GM18907 (cell line): Measurements from ENCODE around the gene RAB31.

Experiments
- ATAC-seq: cut with Tn5 transposase; IDR thresholded peaks from one replicate; pipeline ENCODE4 v1.9.1; 2021; ENCODE audit warnings: mild to moderate bottlenecking, moderate library complexity; ENCODE audit not compliant: unreplicated experiment

The RAB31 gene

DNA sequence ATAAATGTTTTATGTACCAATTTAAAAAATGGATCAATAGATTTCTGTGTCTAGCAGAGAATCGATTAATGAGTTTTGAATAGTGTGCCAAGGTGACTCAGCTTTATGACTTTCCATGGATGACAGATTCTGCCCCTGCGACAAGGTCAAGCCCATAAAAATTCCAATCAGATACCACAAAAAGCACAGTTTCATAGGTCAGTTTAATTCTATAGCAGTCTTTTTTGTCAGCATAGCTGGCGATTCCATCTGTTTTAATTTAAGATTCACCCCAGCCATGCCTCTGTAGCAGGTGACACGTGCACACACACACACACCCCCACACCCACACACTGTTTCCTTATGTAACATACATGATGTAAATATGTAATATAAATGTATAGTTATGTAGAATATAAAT, 28.9 kb downstream of the RAB31 start:
- ATAC-seq: no peak

- ATAC-seq: no peak
These were observed 29.5 kb downstream of the RAB31 start for GRCh38 chr18:9737472-9738121.

DNA sequence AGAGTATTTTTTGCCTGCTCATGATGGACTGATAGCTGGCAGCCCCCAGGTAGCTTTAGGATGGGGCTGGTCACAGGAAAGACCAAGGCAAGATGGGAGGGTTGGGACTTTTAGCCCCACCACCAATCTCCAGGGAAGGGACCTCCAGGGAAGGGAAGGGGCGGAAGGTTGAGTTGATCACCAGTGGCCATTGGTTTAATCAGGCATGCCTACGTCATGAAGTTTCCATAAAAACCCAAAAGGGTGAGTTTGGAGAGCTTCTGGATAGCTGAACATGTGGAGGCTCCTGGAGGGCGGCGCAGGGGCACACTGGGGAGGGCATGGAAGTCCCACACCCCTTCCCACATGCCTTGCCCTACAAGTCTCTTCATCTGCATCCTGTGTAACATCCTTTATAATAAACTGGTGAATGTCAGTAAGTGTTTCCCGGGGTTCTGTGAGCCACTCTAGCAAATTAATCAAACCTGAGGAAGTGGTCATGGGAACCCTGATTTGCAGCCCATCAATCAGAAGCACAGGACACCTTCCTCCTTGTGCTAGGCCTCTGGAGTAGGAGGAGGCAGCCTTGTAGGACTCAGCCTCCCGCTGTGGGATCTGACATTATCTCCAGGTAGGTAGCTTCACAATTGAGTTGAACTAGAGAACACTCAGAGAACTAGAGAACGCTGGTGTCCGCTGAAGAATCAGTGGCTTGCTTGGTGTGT, 30.3 kb downstream of the RAB31 start:
- no peak for ATAC-seq

GRCh38 chr18:9739516-9739915, 31.4 kb downstream of the RAB31 start:
- no peak for ATAC-seq

GRCh38 chr18:9740071-9740470, 32.0 kb downstream of the RAB31 start:
- ATAC-seq: no peak

DNA sequence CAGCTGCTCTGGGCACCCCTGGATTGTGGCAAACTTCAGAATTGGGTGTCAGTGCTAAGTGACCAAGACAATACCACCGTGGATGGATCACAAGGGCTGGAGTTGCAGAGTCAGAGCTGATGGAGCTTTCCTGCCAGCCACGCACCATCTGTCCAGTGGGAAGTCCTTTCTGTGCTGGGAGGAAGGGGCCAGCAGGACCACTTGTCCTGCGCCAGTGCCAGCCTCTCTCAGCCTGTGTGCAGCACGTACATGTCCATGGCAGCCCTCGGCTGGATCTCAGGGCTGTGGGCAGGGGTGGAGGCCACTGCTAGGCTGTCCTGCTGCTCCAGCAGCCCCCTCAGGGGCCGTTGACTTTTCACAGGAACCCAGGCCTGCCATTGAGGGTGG, 33.3 kb downstream of the RAB31 start:
- no peak for ATAC-seq

GRCh38 chr18:9741793-9742523, 33.9 kb downstream of the RAB31 start:
- no peak for ATAC-seq

DNA sequence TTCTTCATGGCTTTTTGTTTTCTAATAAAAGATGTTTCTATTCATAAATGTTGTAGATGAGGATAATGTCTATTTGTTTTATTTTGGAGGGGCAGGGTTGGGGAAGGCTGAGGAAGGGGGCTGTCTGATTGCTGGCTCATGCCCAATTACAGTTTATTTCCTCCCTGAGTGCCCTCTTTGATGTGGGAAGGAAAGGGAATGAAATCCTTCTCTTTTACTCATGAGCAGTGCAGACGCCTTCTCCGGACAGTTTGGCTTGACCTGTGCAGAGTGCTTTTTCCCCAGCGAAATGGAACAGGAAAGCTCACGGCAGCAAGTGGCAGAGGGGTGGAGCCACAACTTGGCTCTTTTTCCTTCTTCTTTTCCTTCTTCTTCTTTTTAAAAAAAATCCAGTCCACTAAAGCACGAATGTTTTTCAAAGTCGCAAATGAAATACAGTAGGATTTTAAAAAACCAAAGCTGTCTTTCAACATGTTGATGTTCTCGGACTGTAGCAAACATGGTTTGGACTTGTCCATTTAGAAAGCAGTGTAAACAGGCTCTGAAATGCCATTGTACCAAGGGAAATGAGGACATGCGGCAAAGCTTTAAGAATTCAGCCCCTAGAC, 34.5 kb downstream of the RAB31 start:
- no peak for ATAC-seq

- ATAC-seq: no peak
These were observed 35.3 kb downstream of the RAB31 start for GRCh38 chr18:9743200-9744016.

DNA sequence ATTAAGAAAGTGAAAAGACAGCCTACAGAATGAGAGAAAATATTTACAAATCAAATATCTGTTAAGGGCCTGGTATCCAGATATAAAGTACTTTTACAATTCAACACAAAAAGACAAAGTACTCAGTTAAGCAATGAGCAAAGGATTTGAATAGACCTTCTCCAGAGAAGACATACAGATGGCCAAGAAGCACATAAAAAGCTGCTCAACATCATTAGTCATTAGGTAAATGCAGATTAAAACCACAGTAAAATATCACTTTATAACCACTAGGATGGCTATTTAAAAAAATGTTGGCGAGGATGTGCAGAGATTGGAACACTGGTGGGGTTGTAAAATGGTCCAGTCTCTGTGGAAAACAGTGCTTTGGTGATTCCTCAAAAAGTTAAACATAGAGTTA, 38.9 kb downstream of the RAB31 start:
- ATAC-seq: no peak

DNA sequence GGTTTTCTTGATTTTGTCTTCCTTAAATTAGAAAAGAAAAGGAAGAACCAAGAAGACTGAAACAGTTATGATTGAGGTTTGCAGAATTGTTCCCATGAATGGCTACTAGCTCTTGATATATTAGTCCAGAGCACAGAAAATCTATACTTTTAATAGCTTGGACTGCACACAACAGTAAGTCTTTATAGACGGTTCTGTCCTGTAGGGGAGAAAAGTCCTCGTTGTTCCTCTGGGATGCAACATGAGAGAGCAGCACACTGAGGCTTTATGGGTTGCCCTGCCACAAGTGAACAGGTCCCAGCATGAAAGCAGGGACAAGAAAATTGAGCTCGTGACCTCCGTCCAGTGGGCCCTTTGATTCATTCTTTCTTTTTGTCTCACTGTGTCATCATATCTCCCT, 41.5 kb downstream of the RAB31 start:
- ATAC-seq: no peak

DNA sequence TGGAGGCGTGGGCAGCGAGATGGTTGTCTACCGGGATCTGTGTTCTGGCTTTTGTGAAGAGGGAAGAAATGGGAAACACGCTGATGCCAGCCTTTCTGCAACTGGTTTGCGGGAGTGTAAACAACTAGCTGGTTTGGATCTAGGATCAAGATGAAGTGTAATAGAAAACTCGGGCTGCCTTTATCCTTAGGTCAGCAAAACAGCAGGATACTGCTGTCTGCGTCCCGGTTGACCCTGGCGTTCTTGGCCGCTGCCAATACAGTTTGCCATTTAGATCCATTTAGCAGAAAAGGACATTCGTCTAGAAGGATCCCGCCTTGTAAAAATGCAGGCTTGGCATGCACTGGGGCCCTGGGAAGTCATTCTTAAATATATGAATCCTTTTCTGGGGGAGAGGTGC, 42.0 kb downstream of the RAB31 start:
- ATAC-seq: no peak

- ATAC-seq: no peak
These were observed 42.7 kb downstream of the RAB31 start for GRCh38 chr18:9750606-9751304.

GRCh38 chr18:9751371-9752031, 43.4 kb downstream of the RAB31 start:
- ATAC-seq: no peak

DNA sequence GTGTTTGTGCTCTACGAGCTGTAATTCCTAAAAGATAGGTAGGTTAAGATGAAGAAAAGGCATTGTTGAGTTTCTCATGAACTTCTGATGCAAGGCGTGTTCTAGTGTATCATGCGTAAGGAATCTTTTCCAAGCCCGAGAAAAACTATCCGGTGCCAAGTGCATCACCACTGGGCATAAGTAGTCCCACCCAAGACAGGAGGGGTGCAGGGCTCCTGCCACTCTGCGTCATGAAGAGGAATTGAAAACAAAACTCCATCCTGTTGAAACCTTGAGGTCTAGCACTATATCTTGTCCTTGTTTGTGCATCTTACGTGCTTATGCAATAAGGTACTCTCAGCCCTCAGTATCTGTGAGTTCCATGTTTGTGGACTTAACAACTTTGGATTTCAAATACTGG, 45.7 kb downstream of the RAB31 start:
- ATAC-seq: no peak

DNA sequence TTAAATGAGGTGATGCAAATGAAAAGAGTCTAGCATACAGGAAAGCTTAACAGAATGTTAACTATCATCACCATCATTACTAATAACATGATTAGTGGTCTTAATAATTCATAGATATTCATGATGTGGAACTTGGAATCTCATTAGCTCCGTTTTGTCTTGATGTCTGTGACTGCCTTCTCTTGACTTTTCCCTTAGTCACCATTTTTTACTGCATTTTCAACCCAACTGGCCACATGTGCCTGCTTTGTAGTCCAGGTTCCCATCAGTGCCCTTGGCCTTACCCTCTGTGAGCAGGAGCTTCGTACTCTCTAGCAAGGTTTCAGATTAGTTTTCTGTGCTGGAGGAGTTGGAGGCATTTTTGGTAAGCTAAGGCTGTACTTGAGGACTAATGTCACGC, 47.0 kb downstream of the RAB31 start:
- ATAC-seq: no peak

DNA sequence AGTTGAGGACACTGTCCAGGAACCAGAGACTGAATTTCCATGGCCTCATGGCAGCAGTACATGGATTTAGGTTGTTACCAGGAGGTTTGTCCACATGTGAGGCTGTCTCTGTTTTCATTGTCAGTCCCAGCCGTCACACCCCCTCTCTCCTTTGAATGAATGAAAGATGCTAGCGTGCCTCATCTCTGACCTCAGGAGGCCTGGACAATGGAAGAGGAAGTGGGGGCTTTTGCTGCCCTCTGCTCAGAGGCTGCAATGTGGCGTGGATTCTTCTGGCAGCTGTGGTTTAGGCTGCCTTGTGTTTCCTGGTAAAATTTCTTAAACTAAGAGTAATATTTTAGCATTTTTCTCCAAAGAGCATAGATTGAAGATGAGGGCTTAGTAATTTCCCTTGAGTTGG, 47.5 kb downstream of the RAB31 start:
- ATAC-seq: no peak

DNA sequence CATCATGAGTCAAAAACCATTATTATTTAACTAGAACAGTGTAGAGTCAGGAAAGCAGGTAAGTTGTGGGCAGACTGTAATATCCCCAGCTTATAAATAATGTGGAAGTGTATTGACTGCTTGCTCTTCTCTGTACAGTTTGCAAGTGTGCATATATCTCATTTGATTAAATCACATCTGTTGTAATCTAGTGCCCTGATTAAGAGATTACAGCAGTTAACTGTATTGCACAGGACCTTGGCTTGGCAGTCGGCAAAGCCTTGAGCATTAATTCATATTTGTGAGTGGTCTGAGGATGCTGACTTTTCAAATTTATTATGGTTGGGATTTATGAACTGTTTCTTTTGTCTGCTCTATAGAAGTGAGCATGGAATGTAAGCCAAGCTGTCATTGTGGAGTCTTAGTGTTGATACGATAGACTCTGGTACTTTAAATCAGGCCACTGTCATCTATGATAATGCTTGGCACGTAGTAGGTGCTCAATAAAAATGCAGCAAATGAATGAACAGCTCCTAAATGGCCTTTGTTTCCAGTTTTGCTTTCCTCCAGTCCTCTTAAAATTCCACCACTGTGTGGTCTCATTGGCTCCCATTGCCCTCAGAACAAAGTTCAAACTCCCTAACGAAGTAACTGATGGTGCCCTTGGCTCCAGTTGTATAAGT, 48.3 kb downstream of the RAB31 start:
- ATAC-seq: no peak

- no peak for ATAC-seq
These were observed 48.9 kb downstream of the RAB31 start for GRCh38 chr18:9756933-9757470.
